Fibroblast of mammary gland (primary cell): ENCODE results near the gene TMOD1.

Source experiments
- DNase-seq: peaks from one replicate; pipeline ENCODE4 v3.0.0-alpha.2; 2010; ENCODE audit warnings: low read depth
- H3K4me3 ChIP-seq: 2 replicates; pipeline ENCODE4 v1.5.1; 2011; ENCODE audit warnings: low read depth, mild to moderate bottlenecking, low read length, moderate library complexity; ENCODE audit not compliant: control insufficient read depth
- TF ChIP-seq, protein P1 (sequence below): conservative IDR thresholded peaks from 2 replicates; pipeline ENCODE4 v1.5.1; 2011; ENCODE audit warnings: low read depth, low read length, inconsistent platforms; ENCODE audit not compliant: control insufficient read depth, insufficient read depth

TMOD1 gene

DNA sequence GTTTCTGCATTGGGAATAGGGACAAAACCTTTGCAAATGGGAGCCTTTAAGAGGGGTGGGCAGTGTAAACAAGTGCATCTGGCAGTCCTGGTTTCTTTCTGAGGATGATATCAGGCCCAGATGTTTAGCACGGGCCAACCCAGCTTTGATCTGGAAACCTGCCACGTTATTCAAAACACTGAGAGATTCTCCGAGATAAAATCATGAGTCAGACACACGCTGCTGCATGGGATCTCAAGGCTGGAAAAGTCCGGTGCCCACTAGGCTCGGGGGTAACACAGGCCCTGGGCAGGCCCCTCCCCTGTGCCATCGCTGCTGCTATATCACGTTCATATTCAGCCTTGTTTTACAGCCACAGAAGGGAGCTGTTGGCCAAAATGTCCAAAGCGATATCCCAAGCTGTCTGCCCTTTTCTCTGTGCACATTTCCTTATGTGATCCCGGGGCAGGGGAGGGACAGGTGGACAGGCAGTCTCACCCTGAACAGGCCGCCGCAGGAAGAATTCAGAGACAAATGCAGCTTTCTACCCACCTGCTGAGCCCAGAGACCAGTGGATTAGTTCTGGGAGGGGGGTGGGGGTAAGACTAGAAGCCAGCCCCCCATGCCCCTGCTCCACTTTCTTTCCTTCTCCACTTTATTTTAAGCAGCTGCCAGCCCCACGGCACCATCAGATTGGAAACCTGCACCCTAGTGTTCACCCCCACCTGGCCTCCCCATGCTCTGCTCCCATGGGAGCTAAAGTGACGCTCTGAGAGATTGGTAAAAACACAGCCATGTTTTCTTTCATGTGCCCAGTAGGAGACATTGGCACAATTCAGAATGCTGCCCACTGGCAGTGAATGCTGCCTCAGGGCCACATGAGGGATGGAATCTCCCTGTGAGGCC lies 63.1 kb downstream of the TMOD1 start:
- peak; percentile 71 for DNase-seq
- TF ChIP-seq, protein P1, sequence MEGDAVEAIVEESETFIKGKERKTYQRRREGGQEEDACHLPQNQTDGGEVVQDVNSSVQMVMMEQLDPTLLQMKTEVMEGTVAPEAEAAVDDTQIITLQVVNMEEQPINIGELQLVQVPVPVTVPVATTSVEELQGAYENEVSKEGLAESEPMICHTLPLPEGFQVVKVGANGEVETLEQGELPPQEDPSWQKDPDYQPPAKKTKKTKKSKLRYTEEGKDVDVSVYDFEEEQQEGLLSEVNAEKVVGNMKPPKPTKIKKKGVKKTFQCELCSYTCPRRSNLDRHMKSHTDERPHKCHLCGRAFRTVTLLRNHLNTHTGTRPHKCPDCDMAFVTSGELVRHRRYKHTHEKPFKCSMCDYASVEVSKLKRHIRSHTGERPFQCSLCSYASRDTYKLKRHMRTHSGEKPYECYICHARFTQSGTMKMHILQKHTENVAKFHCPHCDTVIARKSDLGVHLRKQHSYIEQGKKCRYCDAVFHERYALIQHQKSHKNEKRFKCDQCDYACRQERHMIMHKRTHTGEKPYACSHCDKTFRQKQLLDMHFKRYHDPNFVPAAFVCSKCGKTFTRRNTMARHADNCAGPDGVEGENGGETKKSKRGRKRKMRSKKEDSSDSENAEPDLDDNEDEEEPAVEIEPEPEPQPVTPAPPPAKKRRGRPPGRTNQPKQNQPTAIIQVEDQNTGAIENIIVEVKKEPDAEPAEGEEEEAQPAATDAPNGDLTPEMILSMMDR: no peak

DNA sequence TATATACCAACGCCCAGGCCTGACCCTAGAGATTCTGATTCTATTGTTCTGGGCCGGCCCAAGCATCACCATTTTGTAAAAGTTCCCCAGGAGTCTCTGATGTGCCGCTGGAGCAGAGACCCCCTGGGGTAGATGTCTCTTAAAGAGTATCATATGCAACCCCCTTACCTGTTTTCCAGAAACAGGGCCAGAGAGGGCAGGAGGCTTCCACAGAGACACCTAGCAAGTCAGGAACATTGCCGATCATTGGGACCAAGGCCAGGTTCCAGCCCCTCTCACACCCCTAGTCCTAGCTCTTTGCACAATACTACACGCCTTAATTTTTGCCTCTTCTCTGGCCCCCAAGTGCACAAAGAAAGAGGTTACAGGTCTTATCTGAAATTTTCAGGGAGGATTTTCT lies 63.8 kb downstream of the TMOD1 start:
- TF ChIP-seq, protein P1: no peak
- no peak overlapping the region for H3K4me3 ChIP-seq
- no peak for DNase-seq

More for the DNA sequence above, 63.1 kb downstream of the TMOD1 start:
- H3K4me3 ChIP-seq: no peak overlapping the region

DNA sequence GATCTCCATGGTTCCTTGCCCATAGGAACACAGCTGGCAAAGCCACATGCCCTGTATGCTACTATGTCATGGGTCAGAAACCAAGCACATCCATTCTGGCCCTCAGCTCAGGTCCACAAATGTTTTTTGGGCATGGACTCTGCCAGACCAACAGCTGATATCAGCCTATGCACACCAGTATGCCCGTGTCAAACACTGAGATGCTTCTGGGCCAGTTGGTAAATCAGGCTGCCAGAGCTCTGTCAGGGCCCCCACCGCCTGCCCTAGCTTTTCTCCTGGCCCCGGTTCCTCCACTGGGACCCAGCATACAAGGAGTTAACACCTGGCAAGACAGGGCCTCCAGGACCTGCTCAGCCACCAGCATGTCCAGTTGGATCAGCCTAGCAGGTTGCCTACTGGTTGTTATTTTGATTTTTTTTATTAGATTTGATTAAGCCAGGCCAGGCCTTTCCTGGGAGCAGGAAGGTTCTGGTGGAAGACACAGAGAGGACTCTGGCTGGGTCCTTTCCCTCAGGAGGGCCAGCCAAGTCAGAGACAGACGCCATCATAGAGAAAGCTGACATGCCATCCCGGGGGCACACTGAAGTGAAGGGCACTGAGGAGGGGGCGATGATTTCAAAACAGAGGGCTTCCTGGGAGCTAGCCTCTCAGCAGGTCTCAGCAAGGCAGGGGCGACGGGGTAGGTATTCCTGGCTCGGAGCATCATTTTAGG lies 65.9 kb downstream of the TMOD1 start:
- TF ChIP-seq, protein P1: no peak
- DNase-seq: no peak
- H3K4me3 ChIP-seq: no peak overlapping the region

DNA sequence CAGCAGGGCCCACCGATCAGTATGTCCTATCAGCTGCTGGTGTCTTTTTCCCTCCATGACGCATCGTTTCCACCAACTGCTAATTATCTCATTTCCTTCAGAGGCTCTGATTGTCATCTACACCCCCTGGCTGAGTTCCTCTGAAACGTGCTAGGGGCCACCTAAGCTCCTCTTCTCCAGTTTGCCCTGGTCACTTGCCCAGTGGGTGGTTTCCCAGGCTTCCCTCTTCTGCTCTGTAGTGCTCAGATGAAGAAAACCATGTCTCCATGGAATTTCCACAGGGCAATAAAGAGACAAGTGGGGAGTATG lies 66.4 kb downstream of the TMOD1 start:
- TF ChIP-seq, protein P1: no peak
- H3K4me3 ChIP-seq: no peak overlapping the region
- DNase-seq: no peak

DNA sequence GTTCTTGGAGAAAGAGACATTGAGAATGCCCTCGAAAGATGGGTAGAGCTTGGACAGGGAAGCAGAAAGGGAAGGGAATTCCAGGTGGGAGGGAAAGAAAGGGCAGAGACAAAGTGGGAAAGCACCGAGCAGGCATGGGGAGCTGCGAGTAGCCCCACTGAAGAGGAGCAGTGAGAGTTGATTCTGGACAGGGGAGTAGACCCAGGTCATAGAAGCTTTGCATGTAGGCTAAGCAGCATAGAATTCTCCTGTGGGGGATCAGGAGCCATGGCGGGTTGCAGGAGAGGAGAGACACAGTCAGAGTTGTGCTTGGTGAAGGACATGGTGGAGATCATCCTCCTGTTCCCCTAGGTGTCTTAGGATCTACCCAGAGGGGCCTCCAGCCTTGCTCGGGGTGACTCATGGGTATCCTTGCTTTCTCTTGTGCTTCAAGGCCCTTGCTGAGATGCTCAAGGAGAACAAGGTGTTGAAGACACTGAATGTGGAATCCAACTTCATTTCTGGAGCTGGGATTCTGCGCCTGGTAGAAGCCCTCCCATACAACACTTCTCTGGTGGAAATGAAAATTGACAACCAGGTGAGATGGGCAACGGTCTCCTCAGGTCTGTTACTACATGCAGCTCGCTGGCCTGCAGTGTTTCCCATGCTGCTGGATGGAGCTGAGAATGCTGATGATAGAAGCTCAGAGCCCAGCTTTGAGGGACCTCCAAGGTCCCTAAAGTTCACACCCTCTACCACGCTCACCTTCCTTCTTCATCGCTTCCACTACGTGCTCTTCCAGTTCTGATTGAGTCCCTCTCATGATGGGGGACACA lies 67.2 kb downstream of the TMOD1 start:
- no peak for DNase-seq
- TF ChIP-seq, protein P1: no peak

DNA sequence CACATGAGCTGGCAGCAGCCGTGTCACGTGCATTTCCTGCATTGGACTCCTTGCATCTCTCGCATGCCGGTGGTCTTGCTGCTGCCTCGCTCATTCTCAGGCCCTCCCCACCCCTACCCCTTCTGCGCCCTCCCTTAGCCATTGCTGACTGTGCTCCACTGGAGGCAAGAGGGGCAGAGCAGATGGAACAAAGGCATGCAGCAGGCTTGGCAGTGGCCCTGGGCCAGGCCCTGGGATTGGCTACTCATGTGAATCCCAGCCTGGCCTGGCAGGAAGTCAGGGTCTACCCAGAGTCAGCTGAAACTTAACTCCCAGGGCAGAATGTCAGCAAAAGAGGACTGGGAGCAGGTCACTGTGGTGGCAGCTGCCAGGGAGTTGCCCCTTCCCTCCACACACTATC lies 69.4 kb downstream of the TMOD1 start:
- TF ChIP-seq, protein P1: no peak
- no peak for DNase-seq
- no peak overlapping the region for H3K4me3 ChIP-seq

More for the DNA sequence above, 67.2 kb downstream of the TMOD1 start:
- H3K4me3 ChIP-seq: no peak overlapping the region
